ENCODE measurements around the gene TJAP1.

The TJAP1 gene

DNA sequence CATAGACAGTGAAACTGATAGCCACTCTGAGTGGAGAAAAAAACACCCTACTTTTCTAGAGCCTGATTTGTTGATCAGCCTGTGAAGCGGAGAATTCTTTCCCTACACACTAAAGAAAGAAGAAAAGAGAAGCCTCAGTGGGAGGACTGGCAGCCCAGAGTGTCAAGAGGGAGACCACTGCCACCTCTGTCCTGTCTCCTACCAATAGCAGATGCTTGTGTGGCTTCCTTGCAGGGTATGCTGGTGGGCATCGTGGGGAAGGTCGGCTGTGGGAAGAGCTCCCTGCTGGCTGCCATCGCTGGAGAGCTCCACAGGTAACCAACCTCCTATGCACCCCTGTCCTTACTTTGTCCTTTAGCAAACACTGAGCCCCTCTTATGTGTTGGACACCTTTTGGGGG lies 39.7 kb upstream of the TJAP1 start:
- Histone ChIP-seq H3K4me1 (ENCODE audit: control insufficient read depth, insufficient read depth, low read length) (peaks cover 6% of the 10 kb centered on the region), H3K27ac (ENCODE audit: extremely low read depth, low read depth, low read length) (no peak overlapping the region), H3K36me3 (ENCODE audit: control insufficient read depth in 2 of 2, insufficient read depth in 1 of 2, low read length in 2 of 2) (peaks cover 17 to 52% of the 10 kb centered on the region in 2 experiments; a peak in 2 of 3 replicates), H3K4me3 (ENCODE audit: low read depth, low read length) (no peak overlapping the region), H3K9me3 (ENCODE audit: control insufficient read depth, insufficient read depth, low read depth, low read length) (no peaks in the 10 kb centered on the region)
- ChIA-PET POLR2A (interaction anchor here (0.6 to 3.1 kb wide), 7 partner anchors 10 to 70 kb away, joined by 3 to 22 read pairs (median 3); partner anchors contain the start of genes ABCC10 and ZNF318), CTCF (interaction anchor here (3.0 kb wide), 1 partner anchor 69 kb away, joined by 16 read pairs; no protein-coding TSS in a partner anchor)
- no peak for TF ChIP-seq ZNF350 (tag by site-specific recombination; IDR thresholded peaks at IDR 0.05)
- TF ChIP-seq SP7 (tag by site-specific recombination; IDR thresholded peaks at IDR 0.05): no peak
- TF ChIP-seq ZNF354C (tag by site-specific recombination; IDR thresholded peaks at IDR 0.05; ENCODE audit: borderline replicate concordance, low read depth): no peak
- no peak for TF ChIP-seq KLF8 (tag by site-specific recombination; IDR thresholded peaks at IDR 0.05)
- TF ChIP-seq ZNF169 (tag by site-specific recombination; IDR thresholded peaks at IDR 0.05): no peak
- no peak for TF ChIP-seq YY1 (tag by site-specific recombination; IDR thresholded peaks at IDR 0.05)
- TF ChIP-seq IKZF3 (tag by site-specific recombination; IDR thresholded peaks at IDR 0.05): no peak
- TF ChIP-seq, protein P1, sequence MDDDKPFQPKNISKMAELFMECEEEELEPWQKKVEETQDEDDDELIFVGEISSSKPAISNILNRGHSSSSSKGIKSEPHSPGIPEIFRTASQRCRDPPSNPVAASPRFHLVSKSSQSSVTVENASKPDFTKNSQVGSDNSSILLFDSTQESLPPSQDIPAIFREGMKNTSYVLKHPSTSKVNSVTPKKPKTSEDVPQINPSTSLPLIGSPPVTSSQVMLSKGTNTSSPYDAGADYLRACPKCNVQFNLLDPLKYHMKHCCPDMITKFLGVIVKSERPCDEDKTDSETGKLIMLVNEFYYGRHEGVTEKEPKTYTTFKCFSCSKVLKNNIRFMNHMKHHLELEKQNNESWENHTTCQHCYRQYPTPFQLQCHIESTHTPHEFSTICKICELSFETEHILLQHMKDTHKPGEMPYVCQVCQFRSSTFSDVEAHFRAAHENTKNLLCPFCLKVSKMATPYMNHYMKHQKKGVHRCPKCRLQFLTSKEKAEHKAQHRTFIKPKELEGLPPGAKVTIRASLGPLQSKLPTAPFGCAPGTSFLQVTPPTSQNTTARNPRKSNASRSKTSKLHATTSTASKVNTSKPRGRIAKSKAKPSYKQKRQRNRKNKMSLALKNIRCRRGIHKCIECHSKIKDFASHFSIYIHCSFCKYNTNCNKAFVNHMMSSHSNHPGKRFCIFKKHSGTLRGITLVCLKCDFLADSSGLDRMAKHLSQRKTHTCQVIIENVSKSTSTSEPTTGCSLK (tag by site-specific recombination; IDR thresholded peaks at IDR 0.05): no peak
- no peak for TF ChIP-seq MYNN (tag by site-specific recombination; IDR thresholded peaks at IDR 0.05; ENCODE audit: borderline replicate concordance)
- no peak for TF ChIP-seq ZNF768 (tag by site-specific recombination; IDR thresholded peaks at IDR 0.05)
- no peak for TF ChIP-seq ZNF624 (tag by site-specific recombination; IDR thresholded peaks at IDR 0.05)
- TF ChIP-seq ZNF660 (tag by site-specific recombination; IDR thresholded peaks at IDR 0.05): no peak
- TF ChIP-seq, protein P2, sequence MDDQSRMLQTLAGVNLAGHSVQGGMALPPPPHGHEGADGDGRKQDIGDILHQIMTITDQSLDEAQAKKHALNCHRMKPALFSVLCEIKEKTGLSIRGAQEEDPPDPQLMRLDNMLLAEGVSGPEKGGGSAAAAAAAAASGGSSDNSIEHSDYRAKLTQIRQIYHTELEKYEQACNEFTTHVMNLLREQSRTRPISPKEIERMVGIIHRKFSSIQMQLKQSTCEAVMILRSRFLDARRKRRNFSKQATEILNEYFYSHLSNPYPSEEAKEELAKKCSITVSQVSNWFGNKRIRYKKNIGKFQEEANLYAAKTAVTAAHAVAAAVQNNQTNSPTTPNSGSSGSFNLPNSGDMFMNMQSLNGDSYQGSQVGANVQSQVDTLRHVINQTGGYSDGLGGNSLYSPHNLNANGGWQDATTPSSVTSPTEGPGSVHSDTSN (CRISPR knock-in tag; IDR thresholded peaks at IDR 0.05): no peak

DNA sequence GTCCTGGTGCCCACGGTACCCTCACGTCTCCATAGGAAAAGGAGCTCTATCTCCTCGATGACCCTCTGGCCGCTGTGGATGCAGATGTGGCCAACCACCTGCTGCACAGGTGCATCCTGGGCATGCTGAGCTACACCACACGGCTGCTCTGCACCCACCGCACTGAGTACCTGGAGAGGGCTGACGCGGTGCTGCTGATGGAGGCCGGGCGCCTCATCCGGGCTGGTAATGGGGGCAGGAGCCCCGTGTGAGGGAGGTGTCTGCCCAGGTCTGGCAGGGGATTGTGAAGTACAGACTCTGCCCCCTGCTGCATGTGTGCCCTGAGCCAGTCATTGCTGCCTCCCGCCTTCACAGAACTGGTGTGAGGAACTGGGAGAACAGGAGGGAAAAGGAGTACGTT lies 34.4 kb upstream of the TJAP1 start:
- H3K36me3 ChIP-seq (ENCODE audit: control insufficient read depth in 2 of 2, insufficient read depth in 1 of 2, low read length in 2 of 2): peaks cover 17 to 75% of the 10 kb centered on the region in 2 experiments; a peak in 2 of 3 replicates
- POLR2A ChIA-PET: interaction anchor here (0.7 kb wide), 1 partner anchor 15 kb away, joined by 3 read pairs; the partner anchor contains the start of gene ABCC10
- no peaks in the 10 kb centered on the region for H3K9me3 ChIP-seq (ENCODE audit: control insufficient read depth, insufficient read depth, low read depth, low read length)
- CTCF ChIA-PET: interaction anchor here (1.3 to 1.8 kb wide), 2 partner anchors 11 to 53 kb away, joined by 5 to 8 read pairs; no protein-coding TSS in a partner anchor
- no peak for TF ChIP-seq KLF1 (tag by site-specific recombination; IDR thresholded peaks at IDR 0.05)
- TF ChIP-seq ZNF146 (tag by site-specific recombination; IDR thresholded peaks at IDR 0.05): no peak
- peak; percentile 26; the same call in 1 of the 2 replicates for TF ChIP-seq SCRT2 (tag by site-specific recombination; IDR thresholded peaks at IDR 0.05)
- TF ChIP-seq, protein P3, sequence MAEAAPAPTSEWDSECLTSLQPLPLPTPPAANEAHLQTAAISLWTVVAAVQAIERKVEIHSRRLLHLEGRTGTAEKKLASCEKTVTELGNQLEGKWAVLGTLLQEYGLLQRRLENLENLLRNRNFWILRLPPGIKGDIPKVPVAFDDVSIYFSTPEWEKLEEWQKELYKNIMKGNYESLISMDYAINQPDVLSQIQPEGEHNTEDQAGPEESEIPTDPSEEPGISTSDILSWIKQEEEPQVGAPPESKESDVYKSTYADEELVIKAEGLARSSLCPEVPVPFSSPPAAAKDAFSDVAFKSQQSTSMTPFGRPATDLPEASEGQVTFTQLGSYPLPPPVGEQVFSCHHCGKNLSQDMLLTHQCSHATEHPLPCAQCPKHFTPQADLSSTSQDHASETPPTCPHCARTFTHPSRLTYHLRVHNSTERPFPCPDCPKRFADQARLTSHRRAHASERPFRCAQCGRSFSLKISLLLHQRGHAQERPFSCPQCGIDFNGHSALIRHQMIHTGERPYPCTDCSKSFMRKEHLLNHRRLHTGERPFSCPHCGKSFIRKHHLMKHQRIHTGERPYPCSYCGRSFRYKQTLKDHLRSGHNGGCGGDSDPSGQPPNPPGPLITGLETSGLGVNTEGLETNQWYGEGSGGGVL (tag by site-specific recombination; IDR thresholded peaks at IDR 0.05): no peak
- H3K4me3 ChIP-seq (ENCODE audit: low read depth, low read length): no peak overlapping the region
- H3K4me1 ChIP-seq (ENCODE audit: control insufficient read depth, insufficient read depth, low read length): no peaks in the 10 kb centered on the region
- no peak overlapping the region for H3K27ac ChIP-seq (ENCODE audit: extremely low read depth, low read depth, low read length)
